SU-DHL-6 (cell line): ENCODE results near the gene TPRX1.
"Not testable (repeated sequence)": the region's sequence is repeated elsewhere in the genome, so short reads cannot be mapped to it uniquely, and the experiment has no call there.

Experiments used
- CTCF ChIP-seq: fragments of 200-600 bp; sonication (generic); IDR thresholded peaks from one replicate; pipeline ENCODE4 v1.5.1; 2017; ENCODE audit warnings: antibody characterized with exemption, mild to moderate bottlenecking, low read length, moderate library complexity; ENCODE audit not compliant: insufficient read depth, poor library complexity, severe bottlenecking
- EZH2phosphoT487 ChIP-seq: fragments of 200-600 bp; sonication (generic), shearing (Covaris generic); conservative IDR thresholded peaks from 2 replicates; pipeline ENCODE4 v1.6.1; 2018; ENCODE audit warnings: mild to moderate bottlenecking, antibody characterized with exemption, low read length, moderate library complexity, mixed read lengths

GRCh38 chr19:47787307-47787706, 17.0 kb downstream of the TPRX1 start:
- not testable (repeated sequence) for TF ChIP-seq CTCF, EZH2phosphoT487
